ENCODE data around the gene MTREX. TPM values are rescaled to one million over a fixed set of nuclear protein-coding genes. Genes with fewer than 3 reads are reported as not detected.

The MTREX gene
- total RNA-seq, 2 experiments from 2014 or later: 50.9 to 54.5 TPM

DNA sequence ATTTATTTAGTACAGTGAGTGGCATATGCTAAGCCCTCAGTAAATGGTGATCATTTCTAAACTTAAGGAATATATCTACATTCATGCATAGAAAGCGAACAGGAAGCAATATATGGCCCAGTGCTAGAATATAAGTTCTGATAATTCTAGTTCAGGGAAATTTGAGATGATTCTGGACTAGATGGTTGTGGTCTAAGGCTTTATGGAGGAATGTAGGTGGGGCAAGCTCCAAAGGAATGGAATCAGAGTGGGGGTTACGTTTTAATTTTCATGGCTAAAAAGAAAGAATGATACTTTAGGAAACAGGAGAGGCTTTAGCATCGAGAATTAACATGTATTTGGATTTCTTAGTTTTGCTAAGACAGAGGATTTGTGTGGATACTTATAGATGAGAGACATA lies 56.1 kb downstream of the MTREX start:
- Histone ChIP-seq H3K27me3 (ENCODE audit: control insufficient read depth in 1 of 2, insufficient read depth in 2 of 2, low read length in 2 of 2) (no peaks in the 10 kb centered on the region), H3K9me3 (ENCODE audit: control insufficient read depth in 1 of 2, insufficient read depth in 1 of 2, low read length in 2 of 2) (no peaks in the 10 kb centered on the region), H3K36me3 (ENCODE audit: insufficient read depth, low read length) (peaks cover 44% of the 10 kb centered on the region), H3K27ac (ENCODE audit: low read depth in 1 of 2, low read length in 2 of 2) (no peak overlapping the region), H3K4me1 (ENCODE audit: insufficient read depth, low read length) (no peaks in the 10 kb centered on the region), H3K4me3 (ENCODE audit: low read length) (no peak overlapping the region)
- ChIA-PET POLR2A (interaction anchor here (0.7 kb wide), 1 partner anchor 44 kb away, joined by 3 read pairs; no protein-coding TSS in a partner anchor), CTCF (no interaction called here)
- no peak for ATAC-seq (ENCODE audit: poor library complexity)
- Mint-ChIP-seq H3K27me3 (no peaks in the 10 kb centered on the region), H3K4me3 (no peak overlapping the region), H3K27ac (no peak overlapping the region), H3K4me1 (ENCODE audit: low read depth) (no peaks in the 10 kb centered on the region), H3K36me3 (ENCODE audit: low read depth) (peaks cover 72% of the 10 kb centered on the region), H3K9me3 (no peaks in the 10 kb centered on the region)
- DNase-seq: no peak
- intact Hi-C loops (cut with DNase I, micrococcal nuclease): no loop called here
- TF ChIP-seq, protein P1, sequence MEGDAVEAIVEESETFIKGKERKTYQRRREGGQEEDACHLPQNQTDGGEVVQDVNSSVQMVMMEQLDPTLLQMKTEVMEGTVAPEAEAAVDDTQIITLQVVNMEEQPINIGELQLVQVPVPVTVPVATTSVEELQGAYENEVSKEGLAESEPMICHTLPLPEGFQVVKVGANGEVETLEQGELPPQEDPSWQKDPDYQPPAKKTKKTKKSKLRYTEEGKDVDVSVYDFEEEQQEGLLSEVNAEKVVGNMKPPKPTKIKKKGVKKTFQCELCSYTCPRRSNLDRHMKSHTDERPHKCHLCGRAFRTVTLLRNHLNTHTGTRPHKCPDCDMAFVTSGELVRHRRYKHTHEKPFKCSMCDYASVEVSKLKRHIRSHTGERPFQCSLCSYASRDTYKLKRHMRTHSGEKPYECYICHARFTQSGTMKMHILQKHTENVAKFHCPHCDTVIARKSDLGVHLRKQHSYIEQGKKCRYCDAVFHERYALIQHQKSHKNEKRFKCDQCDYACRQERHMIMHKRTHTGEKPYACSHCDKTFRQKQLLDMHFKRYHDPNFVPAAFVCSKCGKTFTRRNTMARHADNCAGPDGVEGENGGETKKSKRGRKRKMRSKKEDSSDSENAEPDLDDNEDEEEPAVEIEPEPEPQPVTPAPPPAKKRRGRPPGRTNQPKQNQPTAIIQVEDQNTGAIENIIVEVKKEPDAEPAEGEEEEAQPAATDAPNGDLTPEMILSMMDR (IDR thresholded peaks at IDR 0.05): no peak

DNA sequence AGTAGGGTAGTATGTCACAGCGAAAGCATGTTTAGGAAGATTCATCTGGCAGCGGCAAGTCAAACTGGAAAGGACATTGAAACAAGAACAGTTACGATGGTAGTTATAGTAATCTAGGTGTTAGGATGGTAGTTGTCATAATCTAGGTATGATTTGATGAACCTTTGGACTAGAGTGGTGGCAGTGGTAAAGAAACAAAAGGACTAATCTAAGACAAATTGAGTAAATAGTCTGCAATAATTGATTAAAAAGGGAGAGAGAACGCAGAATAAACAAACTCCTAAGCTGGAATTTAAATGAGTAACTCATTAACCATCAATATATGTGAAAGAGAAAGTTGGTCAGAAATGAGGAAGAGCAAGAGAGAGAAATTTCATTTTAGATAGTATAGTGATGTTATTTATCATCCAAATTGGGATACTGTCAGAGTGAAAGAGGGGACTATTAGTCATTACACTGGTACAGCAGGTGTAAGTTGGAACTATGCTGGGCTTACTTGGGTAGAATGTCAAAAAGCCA lies 56.8 kb downstream of the MTREX start:
- CTCF ChIA-PET: no interaction called here
- POLR2A ChIA-PET: no interaction called here
- no peak overlapping the region for H3K4me3 Mint-ChIP-seq
- no peak overlapping the region for H3K27ac Mint-ChIP-seq
- H3K4me1 Mint-ChIP-seq (ENCODE audit: low read depth): no peaks in the 10 kb centered on the region
- peaks cover 70% of the 10 kb centered on the region for H3K36me3 Mint-ChIP-seq (ENCODE audit: low read depth)
- no peaks in the 10 kb centered on the region for H3K27me3 Mint-ChIP-seq
- ATAC-seq (ENCODE audit: poor library complexity) (no peak), DNase-seq (no peak)
- intact Hi-C loops (cut with DNase I, micrococcal nuclease): no loop called here
- no peaks in the 10 kb centered on the region for H3K4me1 ChIP-seq (ENCODE audit: insufficient read depth, low read length)
- TF ChIP-seq, protein P1 (IDR thresholded peaks at IDR 0.05): no peak
- no peaks in the 10 kb centered on the region for H3K9me3 ChIP-seq (ENCODE audit: control insufficient read depth in 1 of 2, insufficient read depth in 1 of 2, low read length in 2 of 2)
- no peak overlapping the region for H3K27ac ChIP-seq (ENCODE audit: low read depth in 1 of 2, low read length in 2 of 2)
- H3K9me3 Mint-ChIP-seq: no peaks in the 10 kb centered on the region
- H3K36me3 ChIP-seq (ENCODE audit: insufficient read depth, low read length): peaks cover 41% of the 10 kb centered on the region
- H3K4me3 ChIP-seq (ENCODE audit: low read length): no peak overlapping the region
- no peaks in the 10 kb centered on the region for H3K27me3 ChIP-seq (ENCODE audit: control insufficient read depth in 1 of 2, insufficient read depth in 2 of 2, low read length in 2 of 2)

DNA sequence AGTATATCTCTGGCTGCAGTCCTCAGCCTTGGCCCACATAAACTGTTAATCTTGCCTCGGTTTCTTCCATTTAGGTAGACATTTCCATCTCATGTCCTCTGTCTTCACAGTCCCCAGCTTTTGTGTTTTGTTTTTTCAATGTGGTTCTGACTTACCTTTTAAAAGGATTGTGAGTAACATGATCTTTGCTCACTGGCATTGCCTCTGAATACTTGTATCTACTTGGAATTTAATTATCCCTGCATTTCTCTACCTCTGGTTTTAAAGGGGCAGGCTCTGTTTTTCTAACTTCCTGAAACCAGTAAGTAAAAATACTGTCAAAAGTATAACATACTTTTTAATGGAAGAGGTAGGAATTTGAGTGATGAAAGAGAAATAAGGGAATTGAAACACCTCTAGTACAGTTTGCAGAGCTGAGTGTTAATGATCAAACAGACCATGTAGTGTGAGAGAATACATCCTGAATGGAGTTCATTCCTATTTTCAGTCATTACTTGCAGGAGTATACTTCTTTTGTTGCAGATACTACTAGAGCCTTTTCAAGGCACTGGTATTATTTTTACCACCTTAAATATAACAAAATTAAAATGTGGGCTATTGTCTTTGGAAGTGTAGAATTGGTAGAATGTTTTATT lies 62.6 kb downstream of the MTREX start:
- Mint-ChIP-seq H3K36me3 (ENCODE audit: low read depth) (peaks cover 84% of the 10 kb centered on the region), H3K27ac (no peak overlapping the region), H3K4me1 (ENCODE audit: low read depth) (no peaks in the 10 kb centered on the region), H3K4me3 (no peak overlapping the region), H3K27me3 (no peaks in the 10 kb centered on the region), H3K9me3 (peaks cover 5% of the 10 kb centered on the region)
- Histone ChIP-seq H3K9me3 (ENCODE audit: control insufficient read depth in 1 of 2, insufficient read depth in 1 of 2, low read length in 2 of 2) (peaks cover 0 to 5% of the 10 kb centered on the region in 2 experiments), H3K36me3 (ENCODE audit: insufficient read depth, low read length) (peaks cover 62% of the 10 kb centered on the region), H3K4me3 (ENCODE audit: low read length) (no peak overlapping the region), H3K27me3 (ENCODE audit: control insufficient read depth in 1 of 2, insufficient read depth in 2 of 2, low read length in 2 of 2) (no peaks in the 10 kb centered on the region), H3K4me1 (ENCODE audit: insufficient read depth, low read length) (no peaks in the 10 kb centered on the region), H3K27ac (ENCODE audit: low read depth in 1 of 2, low read length in 2 of 2) (no peak overlapping the region)
- no peak for DNase-seq
- TF ChIP-seq, protein P1 (IDR thresholded peaks at IDR 0.05): no peak
- intact Hi-C loops (cut with DNase I, micrococcal nuclease): no loop called here
- ChIA-PET CTCF (no interaction called here), POLR2A (no interaction called here)
- ATAC-seq (ENCODE audit: poor library complexity): no peak
